Measurements from ENCODE around the gene MACF1.
"Not testable (repeated sequence)": the region's sequence is repeated elsewhere in the genome, so short reads cannot be mapped to it uniquely, and the experiment has no call there.

The MACF1 gene

DNA sequence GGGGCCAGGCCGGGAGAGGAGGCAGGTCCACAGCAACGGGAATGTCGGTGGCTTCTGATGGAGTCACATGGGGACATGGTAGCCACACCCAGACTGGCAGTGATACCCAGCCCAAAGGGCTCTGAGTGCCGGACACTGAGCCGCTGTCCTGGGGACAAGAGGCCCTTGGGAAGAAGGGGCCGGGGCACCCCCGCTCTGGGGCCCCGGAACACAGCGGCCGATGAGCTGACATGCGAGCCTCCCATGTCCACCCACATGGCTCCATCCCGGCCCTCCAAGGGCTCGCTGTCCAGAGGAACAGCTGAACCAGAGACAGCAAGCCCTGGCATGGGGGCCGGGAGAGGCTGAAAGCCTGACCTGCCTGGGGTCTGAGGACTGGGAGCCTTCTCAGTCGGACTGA, 294.3 kb downstream of the MACF1 start:
- DNase-seq = not testable (repeated sequence)

DNA sequence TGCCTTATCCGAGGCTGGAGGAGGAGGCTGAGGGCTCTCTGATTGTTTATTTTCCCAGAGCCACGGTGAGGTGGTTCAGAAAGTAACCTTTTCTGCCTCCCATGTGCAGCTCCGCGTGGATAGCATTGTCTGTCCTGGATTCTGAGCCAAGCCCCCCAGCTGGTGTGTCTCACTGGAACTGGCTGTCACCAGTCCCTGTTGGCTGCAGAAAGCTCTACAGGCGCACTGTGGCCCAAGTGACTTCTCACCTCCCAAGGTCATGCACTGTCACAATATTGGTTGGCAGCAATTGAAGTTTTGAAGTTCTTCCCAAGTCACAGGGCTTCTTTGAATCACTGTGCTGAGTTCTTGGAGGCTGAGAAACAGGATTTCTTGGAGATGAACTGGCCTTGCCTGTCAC, 295.2 kb downstream of the MACF1 start:
- no peak for DNase-seq

DNA sequence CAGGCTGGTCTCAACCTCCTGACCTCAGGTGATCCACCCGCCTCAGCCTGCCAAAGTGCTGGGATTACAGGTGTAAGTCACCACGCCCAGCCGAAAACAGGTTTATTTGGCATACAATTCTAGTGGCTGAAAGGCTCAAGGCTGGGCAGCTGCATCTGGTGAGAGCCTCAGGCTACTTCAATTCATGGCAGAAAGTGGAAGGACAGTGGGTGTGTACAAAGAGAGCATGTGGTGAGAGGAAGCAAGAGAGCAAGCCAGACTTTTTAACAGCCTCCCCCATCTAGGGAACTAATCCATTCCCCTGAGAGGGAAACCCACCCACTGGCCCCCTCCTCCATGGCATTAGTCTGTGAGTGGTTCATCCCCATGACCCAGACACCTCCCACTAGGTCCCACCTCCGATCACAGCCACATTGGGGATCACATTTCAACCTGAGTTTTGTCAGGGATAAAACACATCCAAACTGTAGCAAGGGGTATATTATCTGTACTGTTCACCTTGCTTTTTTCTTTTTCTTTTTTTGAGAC, 296.4 kb downstream of the MACF1 start:
- DNase-seq = no peak

DNA sequence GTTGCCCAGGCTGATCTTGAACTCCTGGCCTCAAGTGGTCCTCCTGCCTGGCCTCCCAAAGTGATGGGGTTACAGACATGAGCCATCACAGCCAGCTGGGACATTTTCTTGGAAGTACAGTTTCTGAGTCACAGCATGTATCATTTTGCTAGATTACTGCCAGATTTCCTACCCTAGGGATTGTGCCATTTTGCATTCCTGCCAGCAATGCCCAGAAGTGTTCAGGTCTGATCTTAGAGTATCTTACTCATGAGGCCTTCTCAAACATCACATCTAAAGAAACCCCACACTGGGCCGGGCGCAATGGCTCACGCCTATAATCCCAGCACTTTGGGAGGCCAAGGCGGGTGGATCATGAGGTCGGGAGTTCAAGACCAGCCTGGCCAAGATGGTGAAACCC, 297.2 kb downstream of the MACF1 start:
- DNase-seq = no peak

DNA sequence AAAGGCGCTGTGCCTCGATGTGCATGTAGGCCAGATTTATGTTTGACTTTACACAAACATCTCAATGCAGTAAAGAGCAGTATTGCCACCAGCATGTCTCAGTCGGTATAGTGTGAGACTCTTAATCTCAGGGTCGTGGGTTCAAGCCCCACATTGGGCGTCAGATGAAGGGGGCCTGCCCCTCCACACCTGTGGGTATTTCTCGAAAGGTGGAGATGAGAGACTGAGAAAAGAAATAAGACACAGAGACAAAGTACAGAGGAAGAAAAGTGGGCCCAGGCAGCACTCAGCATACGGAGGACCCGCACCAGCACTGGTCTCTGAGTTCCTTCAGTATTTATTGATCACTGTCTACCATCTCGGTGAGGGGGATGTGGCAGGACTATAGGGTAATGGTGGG, 299.9 kb downstream of the MACF1 start:
- not testable (repeated sequence) for DNase-seq

DNA sequence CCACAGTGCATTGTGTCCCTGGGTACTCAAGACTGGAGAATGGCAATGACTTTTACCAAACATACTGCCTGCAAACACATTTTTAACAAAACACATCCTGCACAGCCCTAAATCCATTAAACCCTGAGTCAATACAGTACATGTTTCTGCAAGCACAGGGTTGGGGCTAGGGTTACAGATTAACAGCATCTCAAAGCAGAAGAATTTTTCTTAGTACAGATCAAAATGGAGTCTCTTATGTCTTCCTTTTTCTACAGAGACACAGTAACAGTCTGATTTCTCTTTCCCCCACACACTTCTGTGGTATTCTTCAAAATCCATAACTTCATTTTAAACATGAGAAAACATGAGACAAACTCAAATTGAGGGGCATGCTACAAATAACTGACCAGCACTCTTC, 300.8 kb downstream of the MACF1 start:
- DNase-seq = no peak

DNA sequence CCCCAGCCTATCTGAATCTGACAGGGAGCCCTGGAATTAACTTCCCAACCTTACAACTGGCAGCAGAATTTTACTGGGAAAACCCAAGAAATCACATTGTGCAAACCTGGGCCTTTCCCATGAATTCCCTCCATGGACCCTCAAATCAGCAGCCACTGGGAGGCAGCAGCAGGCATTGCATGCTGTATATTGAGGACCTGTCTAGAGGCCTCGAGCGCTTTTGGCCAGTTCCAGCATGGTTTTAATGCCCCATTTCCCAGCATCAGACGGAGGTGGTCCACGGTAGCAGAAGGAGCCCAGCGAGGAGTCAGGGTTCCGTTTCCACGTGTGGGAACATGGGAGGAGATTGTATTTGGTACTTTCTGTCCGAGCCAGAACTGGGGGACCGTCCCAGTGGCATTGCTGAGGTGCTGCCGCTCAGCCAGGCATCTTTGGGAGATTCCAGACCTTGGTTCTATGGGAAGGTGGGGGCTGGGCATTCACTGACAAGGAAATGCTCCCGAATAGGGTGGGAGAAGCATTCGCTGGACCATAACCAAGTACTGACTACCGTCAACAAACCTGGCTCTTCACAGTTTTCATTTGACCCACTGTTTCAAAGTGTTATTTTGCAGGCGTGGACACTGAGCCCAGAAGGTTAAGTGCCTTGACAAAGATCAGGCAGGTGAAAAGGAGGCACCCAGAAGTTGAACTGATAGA, 302.9 kb downstream of the MACF1 start:
- DNase-seq = peak; percentile 18

DNA sequence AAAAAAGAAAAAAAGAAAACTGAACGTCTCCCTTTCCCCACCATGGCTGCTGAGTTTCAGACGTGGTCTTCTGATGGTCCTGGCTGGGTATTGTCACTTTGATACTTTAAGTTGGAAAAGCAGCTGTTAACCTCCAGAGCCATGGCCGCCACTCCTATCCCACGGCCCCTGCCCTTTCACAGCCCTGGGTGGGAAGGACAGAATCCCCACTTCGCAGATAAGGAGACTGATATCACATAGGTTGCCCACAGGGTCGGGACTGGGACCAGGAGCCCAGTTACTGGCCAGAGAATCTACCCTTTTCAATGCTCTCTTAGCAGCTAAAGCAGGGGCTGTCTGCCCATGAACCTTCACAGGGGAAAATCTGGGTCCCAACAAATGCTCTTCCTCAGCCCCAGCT, 303.8 kb downstream of the MACF1 start:
- peak; percentile 5 for DNase-seq

DNA sequence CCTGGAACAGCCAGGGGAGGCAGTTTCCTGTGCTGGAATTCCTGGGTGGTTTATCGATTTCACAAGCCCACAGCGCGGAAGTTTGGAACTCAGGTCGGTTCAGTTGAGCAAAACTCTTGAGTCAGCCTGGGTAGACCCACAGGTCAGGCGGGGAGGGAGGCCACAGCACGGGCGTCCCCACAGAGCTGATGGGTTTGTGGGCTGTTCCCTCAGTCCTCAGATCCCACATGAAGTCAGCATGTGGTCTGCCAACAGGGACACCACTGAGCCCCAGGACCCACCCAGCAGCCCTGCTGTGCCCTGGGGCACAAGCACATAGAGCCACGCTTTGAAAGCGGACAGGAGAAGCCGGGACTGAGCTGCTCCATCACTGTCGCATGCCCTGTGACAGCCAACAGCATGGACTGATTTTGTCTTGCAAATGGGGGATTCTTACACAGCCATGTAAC, 304.4 kb downstream of the MACF1 start:
- peak; percentile 56 for DNase-seq

DNA sequence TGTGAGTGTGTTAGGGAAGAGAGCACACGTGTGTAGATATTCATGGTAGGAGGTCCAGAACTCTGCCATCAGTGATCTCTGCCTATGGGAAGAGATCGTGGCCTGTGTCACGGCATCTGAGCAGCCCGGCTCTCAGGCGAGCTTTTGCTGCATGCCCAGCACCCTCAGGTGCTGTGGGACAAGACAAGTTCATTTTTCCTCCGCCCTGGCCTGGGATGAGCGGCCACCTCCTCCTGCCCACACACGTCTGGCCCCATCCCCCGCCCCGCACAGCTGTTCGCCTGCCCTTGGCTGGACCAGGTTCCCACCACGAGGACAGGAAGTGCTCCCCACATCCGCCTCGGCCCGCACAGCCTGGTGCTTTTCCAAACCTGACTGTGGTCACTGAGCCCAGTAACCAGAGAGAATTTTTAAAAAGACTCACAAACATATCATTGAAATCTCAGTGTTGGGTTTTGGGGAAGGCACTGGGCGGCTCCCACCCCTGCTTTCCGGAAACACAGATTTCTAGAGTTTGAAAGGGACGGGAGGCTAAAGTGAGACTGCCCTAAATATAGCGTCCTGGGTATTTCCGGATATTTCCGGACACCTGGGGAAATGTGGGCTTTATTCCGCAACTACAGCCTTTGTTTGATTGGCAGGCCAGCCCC, 305.0 kb downstream of the MACF1 start:
- DNase-seq = peak; percentile 81

DNA sequence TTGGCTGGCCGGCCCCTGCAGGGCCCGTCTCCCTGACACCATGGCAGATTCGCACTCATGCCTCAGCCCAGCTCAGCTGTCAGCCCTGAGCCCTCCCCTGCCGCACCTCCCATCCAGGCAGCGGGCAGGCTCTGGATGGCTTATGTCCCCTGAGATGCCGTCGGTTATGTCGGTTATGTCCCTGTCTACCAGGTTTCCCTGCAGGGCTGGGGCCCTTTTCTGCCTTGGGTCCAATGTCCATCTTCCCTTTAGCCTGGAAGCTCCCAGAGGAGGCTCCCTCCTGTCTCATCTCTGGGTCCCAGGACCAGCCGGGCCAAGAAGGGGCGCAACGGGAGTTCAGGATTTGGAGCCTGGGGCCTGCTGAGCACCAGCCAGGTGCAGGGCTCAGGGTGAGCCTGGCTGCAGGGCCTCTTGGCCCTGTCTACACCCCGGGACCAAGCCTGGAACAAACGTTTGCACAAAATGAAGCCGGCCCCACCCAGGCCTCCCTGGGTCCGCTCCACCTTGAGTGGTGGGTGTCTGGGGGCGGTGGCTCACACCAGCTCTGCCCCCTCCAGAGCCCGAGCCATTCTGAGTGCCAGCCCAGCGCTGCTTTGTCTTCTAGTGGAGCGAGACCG, 306.2 kb downstream of the MACF1 start:
- DNase-seq = not testable (repeated sequence)

DNA sequence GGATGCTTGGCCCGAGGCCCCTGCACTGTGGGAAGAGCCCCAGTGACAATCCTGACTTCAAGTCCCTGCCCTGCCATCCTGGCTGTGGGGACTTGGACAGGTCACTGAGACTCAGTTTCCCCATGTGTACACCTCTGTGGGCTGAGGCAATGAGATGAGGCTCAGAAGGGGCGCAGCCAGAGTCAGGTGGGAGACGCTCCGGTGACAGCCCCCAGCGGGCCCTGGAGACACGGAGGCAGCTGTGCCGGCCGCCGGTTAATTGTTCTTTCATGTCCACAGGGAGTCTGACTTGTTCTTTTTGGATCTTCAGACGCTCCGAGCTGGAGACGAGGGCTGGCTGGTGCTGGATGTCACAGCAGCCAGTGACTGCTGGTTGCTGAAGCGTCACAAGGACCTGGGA, 307.0 kb downstream of the MACF1 start:
- not testable (repeated sequence) for DNase-seq

DNA sequence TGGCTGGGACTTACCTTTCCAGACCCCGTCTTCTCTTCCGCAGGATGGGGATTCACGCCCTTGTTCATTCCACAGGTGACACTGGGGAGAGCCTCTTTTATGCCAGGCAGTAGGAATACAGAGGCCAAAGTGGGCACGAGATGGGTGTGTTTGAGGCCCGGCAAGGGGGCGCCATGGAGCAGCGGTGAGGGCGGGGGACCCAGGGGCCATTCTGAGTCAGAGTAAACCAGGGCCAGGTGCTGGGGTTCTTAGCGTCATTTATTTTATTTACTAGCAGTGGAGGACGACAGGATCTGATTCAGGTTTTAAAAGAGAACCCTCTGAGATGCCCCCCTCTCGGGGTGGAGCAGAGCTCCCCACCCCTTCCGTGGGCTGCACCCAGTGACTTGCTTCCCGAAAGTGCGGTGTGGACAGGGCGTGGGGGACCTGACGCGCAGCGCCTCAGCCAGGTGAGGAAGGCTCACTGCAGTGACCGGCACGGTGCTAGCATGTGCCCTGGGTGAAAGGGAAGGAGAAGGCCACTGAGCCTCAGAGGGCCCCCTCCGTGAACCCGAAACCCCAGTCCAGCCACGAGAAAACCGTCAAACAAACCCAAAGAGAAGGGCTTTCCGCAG, 307.8 kb downstream of the MACF1 start:
- not testable (repeated sequence) for DNase-seq

DNA sequence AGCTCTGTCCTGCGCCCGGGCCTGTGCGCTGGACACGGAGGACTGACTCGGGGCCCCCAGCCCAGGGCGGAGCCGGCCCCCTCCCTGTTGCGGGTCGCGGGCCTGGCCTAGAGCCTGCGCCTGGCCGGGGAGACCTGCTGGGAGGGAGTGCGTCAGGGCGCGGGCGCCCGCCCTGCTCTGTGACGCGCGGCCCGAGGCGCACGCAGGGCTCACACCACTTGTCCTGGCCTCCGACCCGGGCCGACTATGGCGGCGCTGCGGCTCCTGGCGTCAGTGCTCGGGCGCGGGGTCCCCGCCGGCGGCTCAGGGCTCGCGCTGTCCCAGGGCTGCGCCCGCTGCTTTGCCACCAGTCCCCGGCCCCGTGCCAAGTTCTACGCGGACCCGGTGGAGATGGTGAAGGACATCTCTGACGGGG, 310.2 kb downstream of the MACF1 start:
- DNase-seq = peak; percentile 18

DNA sequence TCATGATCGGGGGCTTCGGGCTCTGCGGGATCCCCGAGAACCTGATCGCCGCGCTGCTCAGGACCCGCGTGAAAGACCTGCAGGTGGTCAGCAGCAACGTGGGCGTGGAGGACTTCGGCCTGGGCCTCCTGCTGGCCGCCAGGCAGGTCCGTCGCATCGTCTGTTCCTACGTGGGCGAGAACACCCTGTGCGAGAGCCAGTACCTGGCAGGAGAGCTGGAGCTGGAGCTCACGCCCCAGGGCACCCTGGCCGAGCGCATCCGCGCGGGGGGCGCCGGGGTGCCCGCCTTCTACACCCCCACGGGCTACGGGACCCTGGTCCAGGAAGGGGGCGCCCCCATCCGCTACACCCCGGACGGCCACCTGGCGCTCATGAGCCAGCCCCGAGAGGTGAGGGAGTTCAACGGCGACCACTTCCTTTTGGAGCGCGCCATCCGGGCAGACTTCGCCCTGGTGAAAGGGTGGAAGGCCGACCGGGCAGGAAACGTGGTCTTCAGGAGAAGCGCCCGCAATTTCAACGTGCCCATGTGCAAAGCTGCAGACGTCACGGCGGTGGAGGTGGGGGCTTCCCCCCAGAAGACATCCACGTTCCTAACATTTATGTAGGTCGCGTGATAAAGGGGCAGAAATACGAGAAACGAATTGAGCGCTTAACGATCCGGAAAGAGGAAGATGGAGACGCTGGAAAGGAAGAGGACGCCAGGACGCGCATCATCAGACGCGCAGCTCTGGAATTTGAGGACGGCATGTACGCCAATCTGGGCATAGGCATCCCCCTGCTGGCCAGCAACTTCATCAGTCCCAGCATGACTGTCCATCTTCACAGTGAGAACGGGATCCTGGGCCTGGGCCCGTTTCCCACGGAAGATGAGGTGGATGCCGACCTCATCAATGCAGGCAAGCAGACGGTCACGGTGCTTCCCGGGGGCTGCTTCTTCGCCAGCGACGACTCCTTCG, 310.9 kb downstream of the MACF1 start:
- peak; percentile 29 for DNase-seq

DNA sequence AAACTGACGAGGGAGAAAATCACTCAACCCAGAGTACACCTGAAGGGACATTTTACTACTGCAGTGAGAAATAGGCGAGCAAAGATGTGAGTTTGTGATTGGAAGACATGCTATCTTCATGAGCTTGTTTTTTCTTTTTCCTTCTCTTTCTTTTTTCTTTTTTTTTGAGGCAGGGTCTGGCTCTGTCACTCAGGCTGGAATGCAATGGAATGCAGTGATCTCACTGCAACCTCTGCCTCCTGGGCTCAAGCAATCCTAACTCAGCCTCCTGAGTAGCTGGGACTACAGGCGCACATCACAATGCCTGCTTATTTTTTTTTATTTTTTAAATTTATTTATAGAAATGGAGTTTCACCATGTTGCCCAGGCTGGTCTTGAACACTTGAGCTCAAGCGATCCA, 312.3 kb downstream of the MACF1 start:
- not testable (repeated sequence) for DNase-seq

DNA sequence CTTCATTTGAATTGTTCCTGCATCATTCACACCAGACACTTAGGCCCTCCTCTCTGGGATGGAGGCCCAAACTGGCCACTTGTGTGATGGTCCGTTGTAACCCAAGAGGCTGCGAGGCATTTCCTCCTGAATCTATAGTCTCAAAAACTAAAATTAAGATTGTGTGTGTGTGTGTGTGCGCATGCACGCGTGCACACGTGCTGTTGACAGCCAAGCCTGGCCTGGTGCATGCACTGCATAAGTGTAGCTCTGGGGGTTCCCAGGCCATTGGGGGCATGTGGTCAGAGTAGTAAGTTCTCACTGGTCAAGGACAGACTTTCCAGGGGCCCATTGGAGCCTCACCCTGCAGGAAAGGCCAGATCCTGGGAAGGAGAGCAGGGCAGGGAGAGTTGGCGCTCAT, 313.4 kb downstream of the MACF1 start:
- DNase-seq = not testable (repeated sequence)

DNA sequence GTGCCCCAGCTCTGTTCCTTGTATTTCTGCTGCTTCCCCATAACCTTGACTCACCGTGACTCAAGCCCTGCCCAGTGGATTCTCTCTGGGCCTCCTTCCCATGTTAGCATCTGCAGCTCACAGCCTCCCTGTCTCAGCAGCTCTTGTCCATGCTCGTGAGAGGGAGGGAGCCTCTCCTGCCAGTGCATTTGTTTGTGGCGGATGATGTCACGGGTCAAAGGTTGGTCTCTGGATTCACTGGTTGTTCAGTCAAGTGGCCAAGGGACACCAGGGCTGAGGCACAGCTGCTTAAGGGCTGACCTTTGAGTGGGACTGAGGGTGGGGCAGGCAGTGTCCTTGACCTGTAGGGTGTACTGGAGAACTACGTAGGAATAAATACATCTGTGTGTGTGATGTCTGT, 314.9 kb downstream of the MACF1 start:
- not testable (repeated sequence) for DNase-seq

DNA sequence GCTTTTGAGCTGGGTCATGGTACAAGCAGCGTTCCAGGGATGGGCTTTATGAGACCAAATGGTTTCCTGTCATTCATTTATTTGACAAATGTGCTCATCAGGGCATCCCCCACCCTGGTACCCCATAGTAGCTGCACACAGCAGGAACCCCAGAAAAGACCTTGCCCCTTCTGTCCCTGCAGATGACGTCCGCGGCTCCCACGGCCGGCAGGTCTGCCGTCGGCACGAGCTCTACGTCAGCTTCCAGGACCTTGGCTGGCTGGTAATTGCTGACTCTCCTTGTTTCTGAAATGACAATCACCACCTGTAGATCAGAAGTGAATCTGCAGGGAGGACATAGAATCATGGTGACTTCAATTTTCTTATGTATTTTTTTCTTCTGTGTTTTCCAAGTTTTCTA, 317.7 kb downstream of the MACF1 start:
- not testable (repeated sequence) for DNase-seq

DNA sequence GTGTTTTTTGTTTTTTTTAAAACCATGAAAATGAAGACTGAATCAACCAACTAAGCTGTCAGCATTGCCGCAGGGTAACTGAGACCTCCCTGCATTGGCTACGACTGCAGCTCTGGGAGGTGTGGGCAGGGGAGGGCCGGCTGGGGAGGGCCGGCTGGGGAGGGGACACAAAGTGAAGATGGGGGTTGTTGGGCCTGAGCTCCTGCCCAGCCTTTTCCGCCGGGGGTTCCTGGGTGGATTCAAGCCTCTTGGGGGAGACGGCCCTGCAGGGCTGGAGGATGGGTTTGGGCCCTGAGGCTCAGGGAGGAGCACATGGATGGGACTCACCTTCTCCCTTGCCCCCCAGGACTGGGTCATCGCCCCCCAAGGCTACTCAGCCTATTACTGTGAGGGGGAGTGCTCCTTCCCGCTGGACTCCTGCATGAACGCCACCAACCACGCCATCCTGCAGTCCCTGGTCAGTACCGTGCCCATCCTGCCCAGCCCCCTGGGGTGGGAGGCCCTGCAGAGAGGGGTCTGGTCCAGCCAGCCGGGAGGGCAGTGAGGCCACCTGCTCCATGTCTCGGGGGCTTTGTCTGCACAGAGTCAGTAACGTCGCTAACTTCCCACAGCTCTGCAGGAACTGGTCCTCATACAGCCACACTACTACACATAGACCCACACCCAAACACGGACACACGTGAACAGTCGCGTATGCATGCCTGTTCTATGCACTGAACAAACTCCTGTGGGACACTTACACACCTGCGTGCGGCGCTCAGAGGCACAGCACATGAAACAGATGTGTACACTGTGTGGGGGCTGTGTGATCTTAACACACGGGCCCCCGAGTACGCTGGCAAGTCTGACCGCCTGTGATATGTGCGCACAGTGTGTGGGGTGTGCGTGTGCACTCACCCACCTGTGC, 318.4 kb downstream of the MACF1 start:
- DNase-seq = no peak

DNA sequence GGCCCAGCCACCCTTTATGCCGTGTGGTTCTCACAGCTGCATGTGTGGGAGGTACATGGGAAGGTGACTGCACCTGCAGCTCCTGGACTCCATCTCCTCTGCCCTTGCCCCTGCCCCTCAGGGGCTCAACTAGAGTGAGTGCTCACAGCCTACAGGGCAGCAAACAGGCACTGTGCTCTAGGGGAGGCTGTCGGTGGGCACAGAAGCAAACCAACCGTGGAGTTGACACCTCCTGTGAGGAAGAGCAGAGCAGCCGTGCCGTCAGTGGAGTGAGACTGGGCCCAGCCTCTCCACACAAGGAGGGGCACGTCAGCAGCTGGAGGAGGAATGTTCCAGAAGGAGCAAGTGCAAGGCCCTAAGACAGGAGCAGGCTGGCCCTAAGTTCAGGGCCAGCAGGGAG, 319.7 kb downstream of the MACF1 start:
- DNase-seq = no peak
